H1 (cell line): ENCODE measurements around the gene MAP4K5. TPM values are rescaled to one million over a fixed set of nuclear protein-coding genes. Genes with fewer than 3 reads are reported as not detected.

Experiments
- BACH1 ChIP-seq: IDR thresholded peaks from 2 replicates; pipeline ENCODE4 v1.6.1; 2012; ENCODE audit warnings: low read length, improper control_type of control experiment
- CTBP2 ChIP-seq: IDR thresholded peaks from 2 replicates; pipeline ENCODE4 v1.7.0; 2011; ENCODE audit warnings: borderline replicate concordance, mild to moderate bottlenecking, moderate library complexity, mixed read lengths, low read length; ENCODE audit not compliant: insufficient read depth, insufficient read length
- JUN ChIP-seq: IDR thresholded peaks from 2 replicates; pipeline ENCODE4 v1.6.1; 2011; ENCODE audit warnings: low read depth, mild to moderate bottlenecking, improper control_type of control experiment, low read length
- POU5F1 ChIP-seq: IDR thresholded peaks from 2 replicates; pipeline ENCODE4 v1.6.1; 2011; ENCODE audit warnings: low read depth, mild to moderate bottlenecking, low read length, moderate library complexity
- RAD21 ChIP-seq, 2 experiments: IDR thresholded peaks in 1 of 2; conservative IDR thresholded peaks in 1 of 2; 2 replicates each; pipeline ENCODE4 v1.6.1; 2011; ENCODE audit warnings: low read depth in 2 of 2, low read length in 2 of 2, improper control_type of control experiment in 1 of 2, inconsistent platforms in 1 of 2, mild to moderate bottlenecking in 1 of 2, moderate library complexity in 1 of 2
- polyA plus RNA-seq, 7 experiments: library from polyadenylated mRNA; depleted of rRNA in 3 of 7; stranded (reverse) in 5 of 7; unstranded in 2 of 7; fragments of >200 nt in 5 of 7; fragments of 200-250 nt in 2 of 7; gene quantifications; 1 replicate in 5 of 7; 2 replicates in 1 of 7; 4 replicates in 1 of 7; pipeline versions ENCODE4 v1.2.1 to v1.2.3, GENCODE V29; 2011 to 2013; ENCODE audit warnings: missing spikeins in 2 of 7, mixed read lengths in 2 of 7
- total RNA-seq: library from RNA; stranded (reverse); fragmentation: NEBNext Ultra II Directional; extraction: Animal tissue kit (Norgen Biotek cat#: 25700); gene quantifications from 2 replicates; pipeline ENCODE4 v1.2.1, GENCODE V29; 2021

Gene MAP4K5
- total and polyA plus RNA-seq, 2 of the 8 experiments (the other 6 are each of a cell fraction or from before 2014, with no cell fraction given): 7.6 to 34.5 TPM

DNA sequence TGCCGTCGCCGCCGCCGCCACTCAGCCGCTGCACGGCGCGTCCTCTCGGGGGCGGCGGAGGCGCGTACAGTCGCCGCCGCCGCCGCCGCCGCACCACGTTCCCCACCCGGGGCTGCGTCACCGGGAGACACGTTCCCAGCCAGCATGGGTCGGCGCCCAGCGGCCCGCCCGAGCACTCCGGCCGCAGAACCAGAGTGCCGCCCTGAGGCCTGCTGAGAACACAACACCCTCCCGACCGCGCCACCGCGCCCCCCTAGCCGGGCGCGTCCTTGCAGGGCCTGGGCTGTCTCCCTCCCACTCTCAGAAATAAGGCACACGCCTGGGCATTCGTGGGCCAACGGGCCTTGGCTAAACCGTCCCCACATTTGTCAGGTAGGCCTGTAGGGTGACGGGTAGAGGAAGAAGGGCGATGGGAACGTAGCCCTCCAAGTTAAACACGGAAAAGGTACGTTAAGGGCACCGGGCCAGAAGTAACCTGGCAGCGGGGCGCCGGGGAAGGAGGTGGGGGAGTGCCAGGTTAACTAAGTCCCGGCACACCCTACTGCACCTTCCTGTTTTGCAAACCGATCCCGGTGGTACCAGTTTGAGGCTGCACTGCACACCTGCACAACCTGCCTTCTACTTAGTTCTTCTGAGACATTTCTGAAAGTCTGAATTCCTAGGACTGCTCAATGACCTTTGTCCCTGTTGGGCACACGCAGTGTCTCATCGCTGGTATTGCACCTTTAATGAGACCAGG is at the start of gene MAP4K5 (continued):
- no peak for TF ChIP-seq JUN
- no peak for TF ChIP-seq POU5F1
- no peak for TF ChIP-seq BACH1
- peak; percentile 91 to 96 for TF ChIP-seq RAD21 (IDR thresholded peaks at IDR 0.05 in 1 of 2, conservative IDR thresholded peaks at IDR 0.05 in 1 of 2; ENCODE audit: low read depth in 2 of 2, low read length in 2 of 2)
- peak; percentile 4 for TF ChIP-seq CTBP2
- TF ChIP-seq, all 59 proteins: peak for 15
